ENCODE data around the gene ATF6.

Gene ATF6

GRCh38 chr1:161791904-161792655 lies 26.0 kb downstream of the ATF6 start:
- H3K36me3 ChIP-seq (replicated peaks; ENCODE audit: insufficient read depth, low read length): peaks cover 29% of the 10 kb centered on the region

GRCh38 chr1:161792740-161793139 lies 26.6 kb downstream of the ATF6 start:
- Histone ChIP-seq H3K4me2 (ENCODE audit: low read depth, low read length) (no peak overlapping the region), H2AFZ (ENCODE audit: low read length) (no peak overlapping the region), H3K36me3 (replicated peaks; ENCODE audit: insufficient read depth, low read length) (peaks cover 24% of the 10 kb centered on the region), H3K79me2 (ENCODE audit: low read length) (peaks cover 53% of the 10 kb centered on the region), H3K4me1 (ENCODE audit: low read length) (peaks cover 18% of the 10 kb centered on the region), H3K9me2 (replicated peaks; ENCODE audit: insufficient read depth, low read length) (no peaks in the 10 kb centered on the region), H3K4me3 (ENCODE audit: low read length) (no peak overlapping the region), H3K9me3 (replicated peaks; ENCODE audit: insufficient read depth, low read length) (no peaks in the 10 kb centered on the region), H3F3A (ENCODE audit: insufficient read depth, low read length) (peaks cover 3% of the 10 kb centered on the region; the same call in 1 of the 2 replicates), H3K27me3 (replicated peaks; ENCODE audit: insufficient read depth, low read length) (no peaks in the 10 kb centered on the region), H4K20me1 (ENCODE audit: insufficient read depth, low read length) (no peaks in the 10 kb centered on the region), H3K9ac (ENCODE audit: low read length) (no peak overlapping the region), H3K27ac (ENCODE audit: low read length) (no peak overlapping the region)
- TF ChIP-seq CTCF (IDR thresholded peaks at IDR 0.05; ENCODE audit: low read length) (peak; percentile 80), EZH2phosphoT487 (IDR thresholded peaks at IDR 0.05; ENCODE audit: low read length) (no peak)
- peak; percentile 85 for DNase-seq

More at GRCh38 chr1:161791904-161792655, 26.0 kb downstream of the ATF6 start:
- Histone ChIP-seq H3K9me3 (replicated peaks; ENCODE audit: insufficient read depth, low read length) (no peaks in the 10 kb centered on the region), H3K27me3 (replicated peaks; ENCODE audit: insufficient read depth, low read length) (no peaks in the 10 kb centered on the region), H3K4me2 (ENCODE audit: low read depth, low read length) (no peak overlapping the region), H3K79me2 (ENCODE audit: low read length) (peaks cover 59% of the 10 kb centered on the region), H3F3A (ENCODE audit: insufficient read depth, low read length) (peaks cover 3% of the 10 kb centered on the region; the same call in 1 of the 2 replicates), H3K4me3 (ENCODE audit: low read length) (no peak overlapping the region), H3K27ac (ENCODE audit: low read length) (no peak overlapping the region), H3K4me1 (ENCODE audit: low read length) (peaks cover 18% of the 10 kb centered on the region), H4K20me1 (ENCODE audit: insufficient read depth, low read length) (no peaks in the 10 kb centered on the region), H3K9ac (ENCODE audit: low read length) (no peak overlapping the region), H2AFZ (ENCODE audit: low read length) (no peak overlapping the region), H3K9me2 (replicated peaks; ENCODE audit: insufficient read depth, low read length) (no peaks in the 10 kb centered on the region)
- DNase-seq: no peak
- no peak for TF ChIP-seq CTCF (IDR thresholded peaks at IDR 0.05; ENCODE audit: low read length)
- TF ChIP-seq EZH2 (optimal IDR thresholded peaks at IDR 0.05; ENCODE audit: low read depth, low read length): no peak
- TF ChIP-seq EZH2phosphoT487 (IDR thresholded peaks at IDR 0.05; ENCODE audit: low read length): no peak

GRCh38 chr1:161799792-161800191 lies 33.7 kb downstream of the ATF6 start:
- peaks cover 46% of the 10 kb centered on the region for H3F3A ChIP-seq (ENCODE audit: insufficient read depth, low read length)
- no peaks in the 10 kb centered on the region for H4K20me1 ChIP-seq (ENCODE audit: insufficient read depth, low read length)
- H3K79me2 ChIP-seq (ENCODE audit: low read length): peaks cover 42% of the 10 kb centered on the region
- peaks cover 64% of the 10 kb centered on the region for H3K4me1 ChIP-seq (ENCODE audit: low read length)
- no peaks in the 10 kb centered on the region for H3K27me3 ChIP-seq (replicated peaks; ENCODE audit: insufficient read depth, low read length)
- H2AFZ ChIP-seq (ENCODE audit: low read length): no peak overlapping the region
- no peak overlapping the region; the same call in 1 of the 2 replicates for H3K4me3 ChIP-seq (ENCODE audit: low read length)
- peak overlapping the region; percentile 73; the same call in 1 of the 2 replicates for H3K27ac ChIP-seq (ENCODE audit: low read length)
- peaks cover 18% of the 10 kb centered on the region for H3K36me3 ChIP-seq (replicated peaks; ENCODE audit: insufficient read depth, low read length)
- no peaks in the 10 kb centered on the region for H3K9me2 ChIP-seq (replicated peaks; ENCODE audit: insufficient read depth, low read length)
- peak; percentile 62 for DNase-seq
- no peak for TF ChIP-seq EZH2 (optimal IDR thresholded peaks at IDR 0.05; ENCODE audit: low read depth, low read length)
- peak overlapping the region; percentile 36 for H3K4me2 ChIP-seq (ENCODE audit: low read depth, low read length)
- peak overlapping the region; percentile 11; the same call in 1 of the 2 replicates for H3K9ac ChIP-seq (ENCODE audit: low read length)
- H3K9me3 ChIP-seq (replicated peaks; ENCODE audit: insufficient read depth, low read length): no peaks in the 10 kb centered on the region

- Histone ChIP-seq H3K27me3 (replicated peaks; ENCODE audit: insufficient read depth, low read length) (no peaks in the 10 kb centered on the region), H3K27ac (ENCODE audit: low read length) (peak overlapping the region; percentile 73), H3K9me2 (replicated peaks; ENCODE audit: insufficient read depth, low read length) (no peaks in the 10 kb centered on the region), H4K20me1 (ENCODE audit: insufficient read depth, low read length) (no peaks in the 10 kb centered on the region), H3K36me3 (replicated peaks; ENCODE audit: insufficient read depth, low read length) (peaks cover 7% of the 10 kb centered on the region), H2AFZ (ENCODE audit: low read length) (no peak overlapping the region), H3K4me3 (ENCODE audit: low read length) (peak overlapping the region; percentile 14), H3K4me2 (ENCODE audit: low read depth, low read length) (peak overlapping the region; percentile 36), H3K79me2 (ENCODE audit: low read length) (peaks cover 27% of the 10 kb centered on the region), H3K9ac (ENCODE audit: low read length) (peak overlapping the region; percentile 33; the same call in 1 of the 2 replicates), H3K4me1 (ENCODE audit: low read length) (peaks cover 77% of the 10 kb centered on the region), H3K9me3 (replicated peaks; ENCODE audit: insufficient read depth, low read length) (no peaks in the 10 kb centered on the region), H3F3A (ENCODE audit: insufficient read depth, low read length) (peaks cover 67% of the 10 kb centered on the region)
- TF ChIP-seq EZH2phosphoT487 (IDR thresholded peaks at IDR 0.05; ENCODE audit: low read length): no peak
- no peak for TF ChIP-seq EZH2 (optimal IDR thresholded peaks at IDR 0.05; ENCODE audit: low read depth, low read length)
- no peak for TF ChIP-seq CTCF (IDR thresholded peaks at IDR 0.05; ENCODE audit: low read length)
- DNase-seq: peak; percentile 98
Measured at GRCh38 chr1:161801955-161802354, 35.8 kb downstream of the ATF6 start.

All from MM.1S (cell line).